K562 (cell line): ENCODE measurements around the gene DSCAM.

Experiments
- EZH2 ChIP-seq: IDR thresholded peaks from 2 replicates; pipeline ENCODE4 v1.6.1; 2012; ENCODE audit warnings: low read depth, mild to moderate bottlenecking, inconsistent platforms, low read length, borderline replicate concordance
- JUN ChIP-seq, 2 experiments: sonication (generic) in 1 of 2; formaldehyde crosslinking in 1 of 2; IDR thresholded peaks; 2 replicates each; pipeline versions ENCODE4 v1.6.1 to v1.8.0; 2012 to 2022; ENCODE audit warnings: borderline replicate concordance in 2 of 2, mild to moderate bottlenecking in 2 of 2, improper control_type of control experiment in 1 of 2, low read depth in 1 of 2, low read length in 1 of 2, missing genetic modification reagents in 1 of 2
- MECOM ChIP-seq: fragments of 250-450 bp; sonication (Bioruptor Pico); IDR thresholded peaks from 2 replicates; pipeline ENCODE4 v1.8.0; 2022; ENCODE audit warnings: inconsistent platforms
- SIN3B ChIP-seq: fragments of 450-650 bp; IDR thresholded peaks from 2 replicates; pipeline ENCODE4 v1.6.1; 2017; ENCODE audit warnings: low read depth, mild to moderate bottlenecking, moderate library complexity
- TF ChIP-seq, protein P1 (sequence below), 3 experiments: IDR thresholded peaks in 2 of 3; conservative IDR thresholded peaks in 1 of 3; 2 replicates each; pipeline ENCODE4 v1.5.1; 2011 to 2012; ENCODE audit warnings: low read length in 3 of 3, mild to moderate bottlenecking in 3 of 3, control low read depth in 2 of 3, improper control_type of control experiment in 1 of 3, inconsistent platforms in 1 of 3, low read depth in 1 of 3, mixed read lengths in 1 of 3, moderate library complexity in 1 of 3; ENCODE audit not compliant: insufficient read depth in 2 of 3
- TF ChIP-seq, protein P2 (sequence below): fragments of 250-450 bp; sonication (Bioruptor Pico); IDR thresholded peaks from 2 replicates; pipeline ENCODE4 v1.8.0; 2021; ENCODE audit warnings: moderate library complexity, mild to moderate bottlenecking, inconsistent platforms

DNA sequence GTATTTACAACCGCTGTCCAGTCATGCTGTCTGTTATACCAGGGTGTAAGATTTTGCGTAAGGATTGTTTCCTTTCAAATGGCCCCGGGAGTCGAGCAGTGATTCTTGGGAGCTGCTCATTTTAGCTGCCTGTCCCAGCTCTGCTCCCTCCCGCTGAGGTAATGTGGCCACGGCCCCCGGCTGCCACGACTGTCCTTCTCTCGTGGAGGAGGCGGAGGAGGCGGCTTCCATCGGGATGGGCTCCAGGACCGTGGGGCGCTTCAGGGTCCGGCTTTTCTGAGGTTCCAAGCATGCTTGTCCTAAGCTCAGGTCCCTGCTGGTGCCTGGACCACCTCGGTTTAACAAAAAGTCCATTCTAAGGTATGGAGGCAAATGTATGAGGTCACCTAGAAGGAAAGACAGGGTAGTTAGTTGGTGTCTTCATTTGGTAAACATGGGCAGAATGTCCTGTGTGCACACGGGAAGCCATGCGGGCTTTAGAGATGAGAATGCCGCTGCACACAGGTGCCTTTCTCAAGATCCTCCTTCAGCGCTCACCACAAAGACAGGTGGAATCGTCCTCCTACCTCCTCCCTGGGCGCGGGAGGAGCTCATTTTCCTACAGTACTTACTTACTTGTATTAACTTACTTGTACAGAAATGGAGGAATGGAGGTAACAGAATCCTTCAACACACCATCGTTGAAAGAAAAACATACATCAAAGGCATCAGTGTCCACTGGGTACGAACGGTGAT is 833.8 kb downstream of the DSCAM start:
- TF ChIP-seq MECOM (CRISPR knock-in tag) (no peak), JUN (IDR thresholded peaks at IDR 0.05; ENCODE audit: borderline replicate concordance, low read depth, low read length) (no peak), JUN (CRISPR knock-in tag; IDR thresholded peaks at IDR 0.05; ENCODE audit: borderline replicate concordance) (no peak), EZH2 (no peak), SIN3B (no peak)
- TF ChIP-seq, protein P1, sequence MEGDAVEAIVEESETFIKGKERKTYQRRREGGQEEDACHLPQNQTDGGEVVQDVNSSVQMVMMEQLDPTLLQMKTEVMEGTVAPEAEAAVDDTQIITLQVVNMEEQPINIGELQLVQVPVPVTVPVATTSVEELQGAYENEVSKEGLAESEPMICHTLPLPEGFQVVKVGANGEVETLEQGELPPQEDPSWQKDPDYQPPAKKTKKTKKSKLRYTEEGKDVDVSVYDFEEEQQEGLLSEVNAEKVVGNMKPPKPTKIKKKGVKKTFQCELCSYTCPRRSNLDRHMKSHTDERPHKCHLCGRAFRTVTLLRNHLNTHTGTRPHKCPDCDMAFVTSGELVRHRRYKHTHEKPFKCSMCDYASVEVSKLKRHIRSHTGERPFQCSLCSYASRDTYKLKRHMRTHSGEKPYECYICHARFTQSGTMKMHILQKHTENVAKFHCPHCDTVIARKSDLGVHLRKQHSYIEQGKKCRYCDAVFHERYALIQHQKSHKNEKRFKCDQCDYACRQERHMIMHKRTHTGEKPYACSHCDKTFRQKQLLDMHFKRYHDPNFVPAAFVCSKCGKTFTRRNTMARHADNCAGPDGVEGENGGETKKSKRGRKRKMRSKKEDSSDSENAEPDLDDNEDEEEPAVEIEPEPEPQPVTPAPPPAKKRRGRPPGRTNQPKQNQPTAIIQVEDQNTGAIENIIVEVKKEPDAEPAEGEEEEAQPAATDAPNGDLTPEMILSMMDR (IDR thresholded peaks at IDR 0.05 in 2 of 3, conservative IDR thresholded peaks at IDR 0.05 in 1 of 3; ENCODE audit: insufficient read depth in 2 of 3, low read depth in 1 of 3, low read length in 3 of 3), result no peak
- TF ChIP-seq, protein P2, sequence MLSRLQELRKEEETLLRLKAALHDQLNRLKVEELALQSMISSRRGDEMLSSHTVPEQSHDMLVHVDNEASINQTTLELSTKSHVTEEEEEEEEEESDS (CRISPR knock-in tag), result no peak
